H9 (cell line): ENCODE measurements around the gene PFN2. TPM values are rescaled to one million over a fixed set of nuclear protein-coding genes. Genes with fewer than 3 reads are reported as not detected.

Experiments used
- DNase-seq: peaks from one replicate; pipeline ENCODE4 v3.0.0-alpha.2; 2017
- H2AFZ ChIP-seq: one replicate; pipeline ENCODE4 v1.6.1; 2013; ENCODE audit warnings: mild to moderate bottlenecking, low read length, control low read depth, moderate library complexity
- H2AK5ac ChIP-seq: 2 replicates; pipeline ENCODE4 v1.6.1; 2013; ENCODE audit warnings: low read length, control low read depth, mixed read lengths; ENCODE audit not compliant: insufficient read length
- H2BK120ac ChIP-seq: one replicate; pipeline ENCODE4 v1.6.1; 2013; ENCODE audit warnings: low read depth, mild to moderate bottlenecking, low read length, control low read depth, inconsistent platforms; ENCODE audit not compliant: poor library complexity, severe bottlenecking
- H2BK12ac ChIP-seq: 2 replicates; pipeline ENCODE4 v1.6.1; 2013; ENCODE audit warnings: low read length, control low read depth, mixed read lengths, low read depth; ENCODE audit not compliant: insufficient read length
- H2BK15ac ChIP-seq: 2 replicates; pipeline ENCODE4 v1.6.1; 2013; ENCODE audit warnings: low read depth, low read length, control low read depth
- H2BK20ac ChIP-seq: one replicate; pipeline ENCODE4 v1.6.1; 2013; ENCODE audit warnings: low read depth, mild to moderate bottlenecking, low read length, control low read depth, inconsistent platforms; ENCODE audit not compliant: poor library complexity, severe bottlenecking
- H2BK5ac ChIP-seq: 2 replicates; pipeline ENCODE4 v1.6.1; 2013; ENCODE audit warnings: low read length, control low read depth, mixed read lengths; ENCODE audit not compliant: insufficient read length
- H3K14ac ChIP-seq: 2 replicates; pipeline ENCODE4 v1.6.1; 2013; ENCODE audit warnings: low read length, control low read depth; ENCODE audit not compliant: insufficient read depth
- H3K18ac ChIP-seq: 2 replicates; pipeline ENCODE4 v1.6.1; 2013; ENCODE audit warnings: low read depth, mild to moderate bottlenecking, mixed read lengths, low read length, control low read depth; ENCODE audit not compliant: insufficient read length
- H3K23ac ChIP-seq: 2 replicates; pipeline ENCODE4 v1.6.1; 2013; ENCODE audit warnings: low read length, control low read depth, mixed read lengths, low read depth; ENCODE audit not compliant: insufficient read length
- H3K23me2 ChIP-seq: 2 replicates; pipeline ENCODE4 v1.6.1; 2013; ENCODE audit warnings: low read depth, mild to moderate bottlenecking, mixed read lengths, low read length, control low read depth; ENCODE audit not compliant: insufficient read length, poor library complexity, severe bottlenecking
- H3K27ac ChIP-seq: 2 replicates; pipeline ENCODE4 v1.5.1; 2013; ENCODE audit warnings: low read length, control low read depth, mixed read lengths, low read depth; ENCODE audit not compliant: insufficient read length
- H3K27me3 ChIP-seq: 2 replicates; pipeline ENCODE4 v1.6.1; 2013; ENCODE audit warnings: low read length, control low read depth, inconsistent platforms; ENCODE audit not compliant: insufficient read depth
- H3K4ac ChIP-seq: 2 replicates; pipeline ENCODE4 v1.6.1; 2013; ENCODE audit warnings: low read depth, mild to moderate bottlenecking, control low read depth, inconsistent platforms, low read length, moderate library complexity
- H3K4me1 ChIP-seq: 2 replicates; pipeline ENCODE4 v1.6.1; 2013; ENCODE audit warnings: low read length, control low read depth, inconsistent platforms; ENCODE audit not compliant: insufficient read depth
- H3K4me2 ChIP-seq: 2 replicates; pipeline ENCODE4 v1.6.1; 2013; ENCODE audit warnings: low read length, control low read depth, mixed read lengths; ENCODE audit not compliant: insufficient read length, insufficient read depth
- H3K56ac ChIP-seq: 2 replicates; pipeline ENCODE4 v1.6.1; 2013; ENCODE audit warnings: low read depth, mild to moderate bottlenecking, mixed read lengths, low read length, control low read depth; ENCODE audit not compliant: insufficient read length
- H3K79me1 ChIP-seq: 2 replicates; pipeline ENCODE4 v1.6.1; 2013; ENCODE audit warnings: low read depth, mild to moderate bottlenecking, moderate library complexity, low read length, control low read depth, inconsistent platforms; ENCODE audit not compliant: insufficient read depth, poor library complexity, severe bottlenecking
- H3K79me2 ChIP-seq: 2 replicates; pipeline ENCODE4 v1.6.1; 2013; ENCODE audit warnings: low read length, control low read depth, inconsistent platforms; ENCODE audit not compliant: insufficient read depth
- H3K9ac ChIP-seq: 2 replicates; pipeline ENCODE4 v1.6.1; 2013; ENCODE audit warnings: low read length, control low read depth, mixed read lengths; ENCODE audit not compliant: insufficient read length; ENCODE audit errors: extremely low read depth
- H3K9me3 ChIP-seq: one replicate; pipeline ENCODE4 v1.6.1; 2013; ENCODE audit warnings: low read depth, low read length, inconsistent platforms; ENCODE audit not compliant: control insufficient read depth
- H3T11ph ChIP-seq: one replicate; pipeline ENCODE4 v1.6.1; 2013; ENCODE audit warnings: mild to moderate bottlenecking, low read length, control low read depth, inconsistent platforms
- H4K20me1 ChIP-seq: one replicate; pipeline ENCODE4 v1.6.1; 2013; ENCODE audit not compliant: control insufficient read depth, insufficient read length, insufficient read depth
- H4K5ac ChIP-seq: 2 replicates; pipeline ENCODE4 v1.6.1; 2013; ENCODE audit warnings: low read depth, mild to moderate bottlenecking, mixed read lengths, low read length, control low read depth; ENCODE audit not compliant: insufficient read length
- H4K8ac ChIP-seq: replicated peaks from 2 replicates; pipeline ENCODE4 v1.6.1; 2013; ENCODE audit warnings: low read length, control low read depth, mixed read lengths, low read depth; ENCODE audit not compliant: insufficient read length
- H4K91ac ChIP-seq: 2 replicates; pipeline ENCODE4 v1.6.1; 2013; ENCODE audit warnings: low read depth, mild to moderate bottlenecking, moderate library complexity, mixed read lengths, low read length, control low read depth; ENCODE audit not compliant: insufficient read length
- H3K27ac Mint-ChIP-seq, 3 experiments: 2 replicates in 2 of 3; 3 replicates in 1 of 3; pipeline ENCODE4 v1.8.0; 2020 to 2021; ENCODE audit warnings: mixed read lengths in 3 of 3, mild to moderate bottlenecking in 1 of 3, moderate library complexity in 1 of 3
- H3K27me3 Mint-ChIP-seq: 2 replicates; pipeline ENCODE4 v1.8.0; 2021; ENCODE audit warnings: low read depth, mild to moderate bottlenecking, moderate library complexity, mixed read lengths
- H3K36me3 Mint-ChIP-seq, 3 experiments: 2 replicates in 2 of 3; 3 replicates in 1 of 3; pipeline ENCODE4 v1.8.0; 2020 to 2021; ENCODE audit warnings: low read depth in 3 of 3, mixed read lengths in 3 of 3; ENCODE audit not compliant: insufficient read depth in 1 of 3
- H3K4me1 Mint-ChIP-seq, 2 experiments: 2 replicates each; pipeline ENCODE4 v1.8.0; 2020; ENCODE audit warnings: mixed read lengths in 2 of 2
- H3K4me3 Mint-ChIP-seq, 2 experiments: 2 replicates in 1 of 2; 3 replicates in 1 of 2; pipeline ENCODE4 v1.8.0; 2020 to 2021; ENCODE audit warnings: mild to moderate bottlenecking in 2 of 2, mixed read lengths in 2 of 2, moderate library complexity in 1 of 2
- H3K9me3 Mint-ChIP-seq, 2 experiments: 2 replicates in 1 of 2; 3 replicates in 1 of 2; pipeline ENCODE4 v1.8.0; 2020; ENCODE audit warnings: mild to moderate bottlenecking in 2 of 2, mixed read lengths in 2 of 2, moderate library complexity in 1 of 2
- CTCF ChIP-seq: fragments of 200-600 bp; sonication (generic); conservative IDR thresholded peaks from 3 replicates; pipeline ENCODE4 v1.8.0; 2021; ENCODE audit warnings: antibody characterized with exemption, mild to moderate bottlenecking
- total RNA-seq: library from RNA; stranded (reverse); gene quantifications from 2 replicates; pipeline ENCODE4 v1.2.1, GENCODE V29; 2021

The PFN2 gene
- total RNA-seq, 1 experiment from 2014 or later: 174 TPM

DNA sequence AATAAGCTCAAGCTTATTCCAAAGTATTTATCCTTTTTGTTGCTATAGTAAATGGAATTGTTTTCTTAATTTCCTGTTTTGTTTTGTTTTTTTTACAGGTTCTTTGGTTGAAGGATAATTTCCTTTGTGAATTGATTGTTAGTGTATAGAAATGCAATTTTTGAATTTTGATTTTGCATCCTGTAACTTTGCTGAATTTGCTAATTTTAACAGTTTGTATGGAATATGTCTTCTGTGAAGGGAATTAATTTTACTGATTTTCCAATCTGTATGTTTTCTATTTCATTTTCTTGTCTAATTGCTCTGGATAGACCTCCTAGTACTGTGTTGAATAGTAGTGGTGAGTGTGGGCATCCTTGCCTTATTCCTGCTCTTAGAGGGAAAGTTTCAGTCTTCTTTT is 28.3 kb downstream of the PFN2 start:
- Histone ChIP-seq H3K79me1 (no peaks in the 10 kb centered on the region), H3K14ac (no peak overlapping the region), H3K79me2 (no peaks in the 10 kb centered on the region), H2BK12ac (no peak overlapping the region), H4K8ac (no peak overlapping the region), H3K4me1 (no peaks in the 10 kb centered on the region), H4K5ac (no peak overlapping the region), H2BK15ac (no peak overlapping the region), H3K23me2 (no peaks in the 10 kb centered on the region), H2AFZ (no peak overlapping the region), H3K4ac (no peak overlapping the region), H2BK20ac (no peak overlapping the region), H3T11ph (no peak overlapping the region), H3K27me3 (no peaks in the 10 kb centered on the region), H2AK5ac (no peak overlapping the region), H3K9ac (no peak overlapping the region), H4K20me1 (no peaks in the 10 kb centered on the region), H2BK120ac (no peak overlapping the region), H3K27ac (no peak overlapping the region), H3K56ac (no peak overlapping the region), H3K9me3 (no peaks in the 10 kb centered on the region), H4K91ac (no peak overlapping the region), H3K4me2 (no peak overlapping the region), H3K23ac (no peak overlapping the region), H2BK5ac (no peak overlapping the region), H3K18ac (no peak overlapping the region)
- Mint-ChIP-seq H3K36me3 (peaks cover 54 to 55% (median 54%) of the 10 kb centered on the region in 3 experiments), H3K4me1 (no peaks in the 10 kb centered on the region), H3K9me3 (peaks cover 43 to 48% of the 10 kb centered on the region in 2 experiments), H3K4me3 (no peak overlapping the region), H3K27me3 (no peaks in the 10 kb centered on the region; the same call in 1 of the 2 replicates), H3K27ac (no peak overlapping the region)
- DNase-seq: no peak
- no peak for TF ChIP-seq CTCF
